HG03432 (cell line): Measurements from ENCODE around the gene NECTIN3.

Source experiments
- ATAC-seq: cut with Tn5 transposase; IDR thresholded peaks from one replicate; pipeline ENCODE4 v1.9.1; 2021; ENCODE audit warnings: mild to moderate bottlenecking, moderate library complexity; ENCODE audit not compliant: unreplicated experiment

The NECTIN3 gene

DNA sequence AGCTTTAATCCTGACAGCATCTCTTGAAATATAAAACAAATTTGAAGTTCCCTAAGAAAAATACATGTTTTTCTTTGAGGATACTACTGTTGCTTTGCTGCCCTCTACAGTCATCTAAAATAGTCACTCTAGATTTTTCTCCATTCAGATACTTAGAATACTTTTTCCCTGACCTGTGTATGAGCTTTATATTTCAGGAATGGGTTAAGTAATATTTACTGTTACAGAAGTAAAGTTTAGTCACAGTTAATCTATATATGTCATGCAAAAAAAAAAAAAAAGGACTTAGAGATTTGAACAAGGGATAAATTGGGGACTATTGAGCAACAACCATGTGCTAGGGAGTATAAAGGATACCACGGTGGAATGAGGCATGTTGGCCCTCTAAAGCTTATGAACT lies 8.8 kb downstream of the NECTIN3 start:
- no peak for ATAC-seq

DNA sequence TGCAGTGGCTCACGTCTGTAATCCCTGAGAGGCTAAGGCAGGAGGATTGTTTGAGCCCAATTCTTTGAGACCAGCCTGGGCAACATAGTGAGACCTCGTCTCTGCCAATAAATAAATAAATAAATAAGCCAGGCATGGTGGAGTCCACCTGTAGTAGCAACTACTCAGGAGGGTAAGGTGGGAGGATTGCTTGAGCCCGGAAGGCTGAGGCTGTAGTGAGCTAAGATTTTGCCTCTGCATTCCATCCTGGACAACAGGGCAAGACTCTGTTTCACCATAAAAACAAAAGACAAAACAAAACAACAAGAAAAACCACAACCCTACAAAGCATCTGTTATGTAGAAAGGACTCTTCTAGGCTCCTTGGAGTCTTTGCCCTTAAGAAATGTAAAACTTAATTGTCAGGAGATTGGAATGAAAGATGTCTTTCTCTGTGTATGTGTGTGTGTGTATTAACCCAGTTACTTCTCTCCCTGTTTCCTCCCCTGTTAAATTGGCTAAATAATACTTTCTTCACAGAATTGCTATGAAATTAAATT lies 9.5 kb downstream of the NECTIN3 start:
- no peak for ATAC-seq

DNA sequence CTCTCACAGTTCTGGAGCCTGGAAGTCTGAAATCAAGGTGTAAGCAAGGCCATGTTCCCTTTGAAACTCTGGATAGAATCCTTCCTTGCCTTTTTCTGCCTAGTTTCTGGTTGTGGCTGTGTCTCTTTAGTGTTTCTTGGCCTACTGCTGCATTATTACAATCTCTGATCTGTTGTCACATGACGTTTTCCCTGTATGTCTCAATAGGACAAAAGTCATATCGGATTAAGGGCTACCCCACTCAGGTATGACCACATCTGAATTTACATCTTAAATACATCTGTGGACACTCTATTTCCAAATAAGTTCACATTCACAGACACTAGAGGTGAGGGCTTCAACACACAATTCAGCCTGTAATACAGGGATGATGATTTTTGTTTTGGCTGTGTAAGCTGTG lies 13.3 kb downstream of the NECTIN3 start:
- no peak for ATAC-seq

DNA sequence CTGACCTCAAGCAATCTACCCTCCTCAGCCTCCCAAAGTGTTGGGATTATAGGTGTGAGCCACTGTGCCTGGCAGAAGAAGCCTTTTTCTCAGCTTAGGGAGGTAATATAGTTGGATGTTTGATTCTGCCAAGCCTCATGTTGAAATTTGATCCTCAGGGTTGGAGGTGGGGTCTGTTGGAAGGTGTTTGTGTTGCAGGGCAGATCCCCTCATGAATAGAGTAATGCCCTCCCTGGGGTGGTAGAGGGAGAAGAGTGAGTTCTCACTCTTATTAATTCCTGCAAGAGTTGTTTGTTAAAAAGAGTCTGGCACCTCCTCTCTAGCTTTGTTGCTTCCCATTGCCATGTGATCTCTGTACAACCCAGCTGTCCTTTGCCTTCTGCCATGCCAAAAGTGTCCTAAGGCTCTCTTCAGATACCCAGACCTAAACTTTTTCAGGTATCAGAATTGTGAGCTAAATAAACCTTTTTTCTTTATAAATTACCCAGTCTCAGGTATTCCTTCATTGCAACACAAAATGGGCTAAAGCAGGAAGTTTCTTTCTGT lies 16.4 kb downstream of the NECTIN3 start:
- ATAC-seq: no peak

DNA sequence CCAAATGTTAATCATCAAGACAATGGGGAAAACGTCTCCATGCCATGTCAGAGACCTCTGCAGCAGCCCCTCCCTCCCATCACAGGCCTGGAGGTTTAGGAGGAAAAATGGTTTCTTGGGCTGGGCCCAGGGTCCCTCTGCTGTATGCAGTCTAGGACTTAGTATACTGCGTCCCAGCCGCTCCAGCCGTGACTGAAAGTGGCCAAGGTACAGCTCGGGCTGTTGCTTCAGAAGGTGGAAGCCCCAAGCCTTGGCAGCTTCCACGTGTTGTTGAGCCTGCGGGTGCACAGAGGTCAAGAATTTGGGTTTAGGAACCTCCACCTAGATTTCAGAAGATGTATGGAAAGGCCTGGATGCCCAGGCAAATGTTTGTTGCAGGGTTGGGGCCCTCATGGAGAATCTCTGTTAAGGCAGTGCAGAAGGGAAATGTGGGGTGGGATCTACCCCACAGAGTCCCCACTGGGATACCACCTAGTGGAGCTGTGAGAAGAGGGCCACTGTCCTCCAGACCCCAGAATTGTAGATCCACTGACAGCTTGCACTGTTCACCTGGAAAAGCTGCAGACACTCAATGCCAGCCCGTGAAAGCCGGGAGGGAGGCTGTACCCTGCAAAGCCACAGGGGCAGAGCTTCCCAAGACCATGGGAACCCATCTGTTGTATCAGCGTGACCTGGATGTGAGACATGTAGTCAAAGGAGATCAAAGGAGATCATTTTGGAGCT lies 25.0 kb downstream of the NECTIN3 start:
- no peak for ATAC-seq

DNA sequence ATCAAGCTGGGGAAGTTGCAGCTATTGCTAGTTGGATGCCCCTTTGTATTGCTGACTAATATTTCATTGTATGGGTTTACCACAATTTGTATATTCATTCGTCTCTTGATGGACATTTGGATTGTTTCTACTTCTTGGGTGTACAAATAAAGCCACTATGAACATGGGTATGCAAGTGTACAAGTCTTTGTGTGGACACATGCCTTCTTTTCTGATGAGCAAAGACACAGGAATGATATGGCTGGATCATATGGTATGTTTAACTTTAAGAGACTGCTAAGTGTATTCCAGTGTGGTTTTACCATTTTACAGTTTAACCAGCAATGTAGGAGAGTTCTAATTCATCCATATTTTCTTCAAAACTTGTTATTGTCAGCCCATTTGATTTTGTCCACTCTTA lies 32.2 kb downstream of the NECTIN3 start:
- no peak for ATAC-seq

DNA sequence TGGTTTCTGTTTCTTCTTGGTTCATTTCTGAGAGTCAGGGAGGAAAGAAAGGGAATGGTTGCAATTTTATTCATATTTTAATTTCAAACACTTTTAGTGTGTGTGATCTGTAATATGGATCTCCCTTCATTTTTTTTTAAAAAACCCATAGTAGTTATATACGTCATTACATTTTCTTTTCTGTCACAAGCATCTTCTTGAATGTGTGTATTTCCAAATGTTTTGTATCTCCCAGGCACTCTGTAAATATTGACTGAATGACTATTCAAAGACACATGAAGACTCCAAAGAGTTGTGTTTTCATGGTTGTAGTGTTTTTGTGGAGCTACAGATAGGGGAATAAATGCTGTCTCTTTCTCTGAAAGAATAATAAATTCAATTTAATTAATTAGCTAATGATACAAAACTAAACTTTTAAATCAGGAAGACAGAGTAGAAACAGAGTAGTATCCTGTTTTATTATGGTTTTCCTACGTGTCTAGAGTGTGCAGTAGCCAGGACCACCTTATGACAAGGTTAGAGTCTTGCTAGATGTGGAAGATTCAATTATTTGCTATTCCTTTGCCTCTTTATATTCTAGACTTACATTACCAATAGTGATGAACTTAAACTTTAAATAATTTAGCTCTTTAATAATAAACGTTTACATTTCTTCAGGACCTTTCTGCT lies 35.5 kb downstream of the NECTIN3 start:
- no peak for ATAC-seq

DNA sequence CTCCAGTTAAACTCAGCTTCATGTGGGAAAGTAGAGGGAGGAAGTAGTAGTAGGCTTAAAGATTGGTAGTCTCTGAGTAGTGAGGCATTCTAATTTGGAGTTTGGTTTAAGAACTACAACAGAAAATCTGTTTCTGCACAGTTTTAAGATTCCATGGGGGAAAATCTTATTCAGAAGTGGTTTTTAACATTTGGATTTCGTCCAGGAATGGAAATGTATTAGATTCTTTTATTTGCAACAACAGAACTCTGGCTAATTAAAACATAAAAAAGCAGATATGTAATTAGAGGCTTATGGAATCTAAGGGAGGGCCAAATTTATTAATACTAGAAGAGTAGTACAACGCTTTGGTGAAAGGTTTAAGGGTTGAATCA lies 36.0 kb downstream of the NECTIN3 start:
- no peak for ATAC-seq

DNA sequence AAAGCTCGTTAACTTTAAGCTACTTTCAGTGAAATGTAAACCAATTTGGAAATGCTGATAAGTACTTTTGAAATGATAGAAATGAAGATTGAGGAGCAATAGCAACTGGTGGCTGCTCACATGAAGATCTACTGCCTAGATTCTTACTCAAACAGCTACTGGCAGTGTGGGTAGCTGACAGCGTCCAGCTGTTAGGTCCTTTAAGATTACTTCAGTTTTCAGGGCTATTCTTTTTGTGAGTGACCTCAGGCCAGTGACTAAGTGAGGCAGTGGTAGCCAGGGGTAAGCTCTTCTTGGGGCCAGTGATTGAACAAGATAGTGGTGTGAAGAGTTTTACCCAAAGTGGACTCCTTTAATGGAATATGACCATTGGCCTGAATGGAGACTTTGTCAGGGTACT lies 41.3 kb downstream of the NECTIN3 start:
- ATAC-seq: no peak

DNA sequence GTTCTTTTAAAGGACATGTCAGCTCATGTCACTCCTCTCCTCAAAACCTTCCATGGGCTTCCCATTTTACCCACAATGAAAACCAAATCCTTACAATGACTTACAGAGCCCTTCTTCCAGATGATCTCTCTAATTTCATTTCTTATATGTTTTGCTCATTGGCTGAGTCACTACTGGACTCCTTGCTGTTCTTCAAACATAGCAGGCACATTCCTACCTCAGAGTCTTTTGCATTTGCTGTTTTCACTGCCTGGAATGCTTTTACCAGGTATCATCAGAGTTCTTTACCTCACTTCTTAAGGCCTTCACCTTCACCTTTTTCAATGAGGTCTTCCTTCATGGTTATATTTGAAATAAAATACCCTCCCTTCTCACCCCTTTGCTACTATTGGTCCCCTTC lies 57.3 kb downstream of the NECTIN3 start:
- no peak for ATAC-seq

DNA sequence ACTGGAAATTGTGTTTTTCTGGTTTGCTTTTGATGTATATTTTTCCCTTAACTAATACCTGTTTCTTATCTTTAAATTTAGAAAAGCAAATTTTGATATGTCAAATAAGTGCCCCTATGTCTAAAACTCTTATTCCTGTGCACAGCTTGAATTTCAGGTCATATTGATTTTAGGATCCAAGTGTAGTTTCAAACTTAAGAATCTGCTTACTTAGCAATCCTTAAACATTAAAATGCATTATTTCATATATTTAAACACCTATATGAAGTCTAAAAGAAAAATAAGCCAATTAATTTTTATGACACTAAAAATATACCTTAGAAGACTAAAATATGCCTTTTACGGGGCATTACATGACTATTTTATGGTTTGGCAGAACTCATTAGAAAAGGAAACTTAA lies 59.2 kb downstream of the NECTIN3 start:
- no peak for ATAC-seq

DNA sequence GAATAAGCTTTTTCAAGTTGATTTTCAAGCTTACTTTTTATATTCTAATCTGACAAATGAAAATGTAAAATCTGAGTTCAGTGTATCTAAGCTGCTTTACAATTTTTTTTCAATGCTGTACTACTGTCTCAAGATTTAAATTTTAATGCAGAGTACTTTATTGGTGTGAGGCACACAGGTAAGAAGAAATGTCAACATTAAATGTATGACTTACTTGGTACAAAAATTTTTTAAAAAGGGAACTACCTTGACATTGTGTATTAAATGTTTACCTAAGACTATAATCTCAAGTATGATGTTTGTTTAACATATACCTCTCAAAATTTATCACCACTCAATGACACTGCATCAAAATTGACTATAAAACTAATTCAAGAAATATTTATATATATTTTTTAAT lies 62.7 kb downstream of the NECTIN3 start:
- ATAC-seq: no peak

DNA sequence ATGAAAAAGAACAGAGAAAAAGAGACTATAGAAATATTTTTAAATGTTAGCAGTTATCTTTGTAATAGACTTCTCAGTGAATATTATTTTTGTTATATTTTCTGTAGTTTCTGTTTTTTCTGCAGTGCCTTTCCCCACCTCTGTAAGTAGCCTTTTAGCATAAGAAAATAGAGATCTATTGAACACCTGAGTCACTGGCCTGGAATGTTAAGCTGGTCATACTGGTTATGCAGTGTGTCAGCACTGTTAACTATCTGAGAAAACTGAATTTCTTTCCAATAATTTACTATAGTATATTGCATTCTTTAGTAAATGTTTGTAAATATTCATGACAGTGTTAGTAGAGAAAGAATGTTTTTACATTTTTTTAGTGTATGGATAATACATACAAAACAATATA lies 79.8 kb downstream of the NECTIN3 start:
- no peak for ATAC-seq

DNA sequence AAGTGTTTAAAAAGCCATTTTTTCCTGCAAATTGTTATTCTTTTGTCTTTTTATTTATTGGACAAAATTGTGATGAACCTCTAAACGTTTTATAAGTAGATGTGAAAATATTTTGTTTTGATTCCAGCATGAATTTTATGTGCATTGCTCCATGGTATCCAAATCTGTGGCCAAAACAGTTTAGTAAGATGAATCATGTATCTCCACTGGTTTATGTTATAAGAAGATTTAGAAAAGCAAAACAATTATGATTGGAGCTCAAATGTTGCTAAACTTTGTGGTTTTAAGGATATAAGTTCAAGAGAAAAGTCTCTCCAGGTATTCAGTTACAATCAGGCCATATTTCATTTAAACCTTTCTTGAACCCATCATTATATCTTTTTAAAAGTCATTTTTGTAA lies 80.9 kb downstream of the NECTIN3 start:
- ATAC-seq: no peak

DNA sequence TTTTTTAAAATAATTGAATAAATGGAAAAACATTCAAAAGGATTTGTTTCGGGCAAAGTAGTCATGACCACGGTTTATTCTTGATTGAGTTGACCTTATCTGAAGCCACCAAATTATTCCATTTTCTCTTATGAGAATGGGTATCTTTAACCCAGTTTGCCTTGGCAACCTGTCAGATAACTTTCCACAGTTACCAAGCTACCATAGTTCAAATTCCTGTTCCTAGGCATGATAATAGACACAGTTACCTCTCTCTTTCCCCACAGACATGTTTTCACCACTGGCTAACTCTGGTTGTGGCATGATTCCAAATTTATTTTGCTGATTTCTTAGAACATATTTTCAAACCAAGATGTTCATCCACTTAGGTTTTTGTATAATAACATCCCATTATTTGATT lies 84.9 kb downstream of the NECTIN3 start:
- ATAC-seq: no peak

DNA sequence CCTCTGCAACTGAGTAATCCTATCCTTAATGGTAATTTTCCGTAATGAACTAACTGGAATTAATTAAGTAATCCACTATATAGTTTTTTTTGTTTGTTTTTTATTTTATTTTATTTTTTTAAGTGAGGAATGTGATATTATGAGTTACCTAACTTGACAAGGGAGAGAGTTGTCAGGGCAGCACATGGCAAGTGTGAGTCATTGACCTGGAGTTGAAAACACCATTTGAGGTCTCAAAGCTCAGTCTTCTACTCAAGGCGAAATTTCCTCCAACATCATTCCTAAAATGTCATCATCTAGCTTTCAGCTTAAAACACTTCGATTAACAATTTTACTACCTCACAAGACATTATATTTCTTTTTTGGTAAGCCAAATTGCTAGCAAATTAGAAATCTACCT lies 87.8 kb downstream of the NECTIN3 start:
- ATAC-seq: no peak

DNA sequence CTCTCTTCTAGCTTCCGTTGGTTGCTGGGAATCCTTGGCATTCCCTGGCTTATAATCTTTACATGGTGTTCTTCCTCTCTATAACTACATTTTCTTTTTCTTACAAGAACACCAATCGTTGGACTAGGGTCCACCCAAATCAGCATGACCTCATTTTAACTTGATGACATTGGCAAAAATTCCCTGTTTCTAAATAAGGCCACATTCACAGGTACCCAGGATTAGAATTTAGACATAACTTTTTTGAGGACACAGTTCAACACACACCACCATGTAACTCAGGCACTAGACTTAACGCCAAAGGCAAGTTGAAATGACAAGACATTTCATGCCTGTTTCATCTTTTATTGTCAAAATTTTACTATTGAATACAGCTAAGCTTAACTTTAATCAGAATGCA lies 93.0 kb downstream of the NECTIN3 start:
- ATAC-seq: no peak

DNA sequence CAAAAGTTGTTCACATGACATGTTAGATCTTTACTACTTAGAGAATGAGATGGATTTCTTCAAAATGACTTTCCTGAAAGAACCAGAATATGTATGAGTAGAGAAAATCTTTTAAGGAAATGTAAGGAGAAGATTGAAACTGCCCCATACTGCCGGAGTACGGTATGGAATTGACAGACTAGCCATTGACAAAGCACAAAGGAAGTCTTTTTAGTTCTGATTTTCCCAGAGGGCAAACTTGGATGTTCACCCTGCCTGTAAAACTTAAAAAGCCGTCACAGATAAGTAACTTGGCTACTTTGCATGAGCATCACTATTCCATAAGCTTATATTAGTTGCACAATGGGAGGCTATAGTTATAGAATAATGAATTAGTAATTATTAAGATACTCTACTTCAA lies 93.8 kb downstream of the NECTIN3 start:
- ATAC-seq: no peak

DNA sequence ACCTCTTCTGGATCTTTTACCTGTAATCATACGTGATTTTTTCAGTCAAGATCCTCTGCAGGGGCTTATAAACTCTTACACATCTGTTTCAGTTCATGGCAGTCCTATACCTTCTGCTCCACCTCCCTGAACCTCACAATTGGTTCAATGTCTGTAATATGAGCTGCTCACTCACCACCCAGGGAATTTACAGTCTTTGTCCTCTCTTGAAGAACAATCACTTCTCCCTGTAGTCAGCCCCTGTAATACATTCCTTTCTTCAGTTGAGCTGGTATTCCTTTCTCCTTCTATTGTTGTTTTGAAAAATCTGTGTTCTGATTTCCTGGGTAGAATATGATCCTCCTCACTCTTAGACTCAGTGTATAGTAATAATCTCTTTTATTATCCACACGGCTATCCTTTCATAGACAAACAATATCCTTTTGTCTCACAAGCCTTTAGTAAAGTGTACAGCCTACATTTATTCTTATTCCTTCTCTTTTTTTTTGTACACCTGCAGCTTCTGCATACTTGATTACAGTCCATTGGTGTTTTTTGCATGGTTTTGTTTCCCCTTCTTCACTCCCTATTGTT lies 101.8 kb downstream of the NECTIN3 start:
- no peak for ATAC-seq

DNA sequence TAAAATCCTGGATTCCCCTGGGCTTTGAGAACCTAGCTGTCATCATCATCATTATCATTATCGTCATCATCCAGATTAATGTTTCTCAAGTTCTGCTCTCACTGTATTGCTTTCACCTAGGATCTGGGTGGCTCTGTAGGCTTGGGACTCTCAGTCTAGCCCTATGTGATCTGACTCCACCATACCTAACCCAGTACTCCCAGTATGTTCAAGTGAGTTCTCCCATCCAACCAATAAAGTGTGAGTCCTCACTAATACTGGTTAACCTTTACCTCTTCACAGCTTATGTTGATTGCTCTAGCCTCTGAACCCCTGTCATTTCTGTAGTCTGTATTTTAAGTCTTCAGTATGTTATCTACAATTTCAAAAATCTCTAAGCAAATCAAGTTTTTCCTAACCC lies 102.3 kb downstream of the NECTIN3 start:
- ATAC-seq: no peak

DNA sequence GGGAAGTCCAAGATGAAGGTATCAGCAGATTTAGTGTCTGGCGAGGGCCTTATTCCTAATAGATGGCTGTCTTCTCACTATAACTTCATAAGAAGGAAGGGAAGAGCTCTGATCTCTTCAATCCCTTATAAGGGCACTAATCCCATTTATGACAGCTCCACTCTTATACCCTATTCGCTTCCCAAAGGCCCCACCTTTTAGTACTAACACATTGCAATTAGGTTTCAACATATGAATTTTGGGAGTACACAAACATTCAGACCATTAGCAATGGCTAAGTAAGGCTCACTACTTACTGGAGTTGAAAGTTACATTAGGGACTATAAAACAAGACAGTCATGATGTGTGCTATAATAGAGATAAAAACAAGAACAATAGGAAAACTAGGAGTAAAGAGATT lies 118.9 kb downstream of the NECTIN3 start:
- ATAC-seq: no peak

DNA sequence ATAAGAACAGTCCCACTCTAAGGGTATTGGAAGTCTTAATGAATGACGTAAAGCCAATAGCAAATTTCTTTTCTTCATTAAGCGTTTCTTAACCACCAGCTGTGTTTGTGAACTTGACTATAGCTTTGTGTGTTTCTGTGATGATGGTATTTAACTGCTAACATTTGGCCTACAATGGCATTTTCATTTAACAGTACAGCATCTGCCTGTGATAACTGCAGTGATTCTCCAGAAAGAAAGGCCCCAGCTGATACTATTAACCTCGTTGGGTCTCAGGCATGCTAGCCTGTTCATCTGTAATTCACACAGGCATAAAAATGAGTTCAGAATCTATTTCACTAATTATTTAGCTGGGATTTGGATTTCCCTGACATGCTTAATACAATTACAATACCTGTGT lies 121.9 kb downstream of the NECTIN3 start:
- no peak for ATAC-seq
